Esophagus squamous epithelium (tissue), 5 donors: ENCODE data around the gene TFEB. TPM values are rescaled to one million over a fixed set of nuclear protein-coding genes. Genes with fewer than 3 reads are reported as not detected.

Experiments used
- DNase-seq: peaks from one replicate; lab custom pipeline; 2025; lab: John Stamatoyannopoulos, UW
- H3K27ac ChIP-seq, 4 donors: fragments of 200-600 bp; sonication (generic); one replicate each; pipeline ENCODE4 v1.5.1; 2016 to 2019; ENCODE audit warnings: mild to moderate bottlenecking in 1 of 4
- H3K27me3 ChIP-seq, 4 donors: fragments of 200-600 bp; sonication (generic); 1 replicate in 3 of 4; 2 replicates in 1 of 4; pipeline versions ENCODE4 v1.5.1 to v1.6.0; 2017 to 2021; ENCODE audit warnings: antibody characterized with exemption in 1 of 4
- H3K36me3 ChIP-seq, 3 donors: fragments of 200-600 bp; sonication (generic); one replicate each; pipeline ENCODE4 v1.5.1; 2016 to 2019
- H3K4me1 ChIP-seq, 3 donors: fragments of 200-600 bp; sonication (generic); one replicate each; pipeline ENCODE4 v1.5.1; 2017 to 2019
- H3K4me3 ChIP-seq, 4 donors: fragments of 200-600 bp; sonication (generic); 1 replicate in 3 of 4; 2 replicates in 1 of 4; pipeline ENCODE4 v1.5.1; 2016 to 2019; ENCODE audit warnings: mild to moderate bottlenecking in 2 of 4, moderate library complexity in 1 of 4
- H3K9me3 ChIP-seq, 3 donors: fragments of 200-600 bp; sonication (generic); one replicate each; pipeline ENCODE4 v1.5.1; 2016 to 2019
- POLR2A ChIP-seq, 4 donors: fragments of 450-650 bp; IDR thresholded peaks; one replicate each; pipeline ENCODE4 v1.6.1; 2017; ENCODE audit warnings: antibody characterized with exemption in 4 of 4, mild to moderate bottlenecking in 4 of 4, moderate library complexity in 3 of 4
- WGBS, 2 donors: methylation state at CpG; one replicate each; pipeline ENCODE4 v1.1.5; 2018; 5-methylcytosine and 5-hydroxymethylcytosine counted together
- intact Hi-C: fragments of 100-400 bp; cut with DNase I; formaldehyde crosslinking; loops from one replicate; pipeline ENCODE4 v1.15.0; 2022
- small RNA-seq, 4 donors: library from RNA; depleted of rRNA; stranded (forward); fragments of <200 nt; gene quantifications; one replicate each; pipeline ENCODE3, GENCODE V24; 2016
- total RNA-seq, 4 donors: library from RNA; depleted of rRNA; stranded (reverse); fragments of >200 nt; gene quantifications; one replicate each; pipeline ENCODE4 v1.1.0, GENCODE V29; 2016
- TF ChIP-seq, protein P1 (sequence below), 6 experiments: fragments of 450-650 bp in 4 of 6; fragments of 200-600 bp in 2 of 6; sonication (generic) in 2 of 6; IDR thresholded peaks; one replicate each; pipeline ENCODE4 v1.5.1; 2016 to 2019; ENCODE audit warnings: antibody characterized with exemption in 6 of 6, mild to moderate bottlenecking in 4 of 6, moderate library complexity in 4 of 6
- donor health status: DM: yes; HTN: yes; CAD: no.

TFEB gene
- total RNA-seq, 4 donors from 2014 or later = 7.0 to 17.5 (median 13.4) TPM

- Histone ChIP-seq H3K36me3 (peaks cover 0 to 9% (median 0%) of the 10 kb centered on the region in 3 donors), H3K27me3 (peaks cover 0 to 34% (median 0%) of the 10 kb centered on the region in 4 donors), H3K9me3 (no peaks in the 10 kb centered on the region), H3K4me3 (peak overlapping the region; percentile 54 to 77 (median 65)), H3K27ac (peak overlapping the region; percentile 78 to 92 (median 84)), H3K4me1 (peaks cover 16 to 56% (median 18%) of the 10 kb centered on the region in 3 donors)
- WGBS, 2 donors = 34 to 50% methylated on average over 11 to 13 of the region's 31 CpGs
- peak in 2 of 4 donors; percentile 49 to 69 for TF ChIP-seq POLR2A (IDR thresholded peaks at IDR 0.05)
- TF ChIP-seq, protein P1, sequence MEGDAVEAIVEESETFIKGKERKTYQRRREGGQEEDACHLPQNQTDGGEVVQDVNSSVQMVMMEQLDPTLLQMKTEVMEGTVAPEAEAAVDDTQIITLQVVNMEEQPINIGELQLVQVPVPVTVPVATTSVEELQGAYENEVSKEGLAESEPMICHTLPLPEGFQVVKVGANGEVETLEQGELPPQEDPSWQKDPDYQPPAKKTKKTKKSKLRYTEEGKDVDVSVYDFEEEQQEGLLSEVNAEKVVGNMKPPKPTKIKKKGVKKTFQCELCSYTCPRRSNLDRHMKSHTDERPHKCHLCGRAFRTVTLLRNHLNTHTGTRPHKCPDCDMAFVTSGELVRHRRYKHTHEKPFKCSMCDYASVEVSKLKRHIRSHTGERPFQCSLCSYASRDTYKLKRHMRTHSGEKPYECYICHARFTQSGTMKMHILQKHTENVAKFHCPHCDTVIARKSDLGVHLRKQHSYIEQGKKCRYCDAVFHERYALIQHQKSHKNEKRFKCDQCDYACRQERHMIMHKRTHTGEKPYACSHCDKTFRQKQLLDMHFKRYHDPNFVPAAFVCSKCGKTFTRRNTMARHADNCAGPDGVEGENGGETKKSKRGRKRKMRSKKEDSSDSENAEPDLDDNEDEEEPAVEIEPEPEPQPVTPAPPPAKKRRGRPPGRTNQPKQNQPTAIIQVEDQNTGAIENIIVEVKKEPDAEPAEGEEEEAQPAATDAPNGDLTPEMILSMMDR (IDR thresholded peaks at IDR 0.05) = no peak
- DNase-seq = no peak
- intact Hi-C loops = no loop called here
These were observed 98.6 kb downstream of the TFEB start for GRCh38 chr6:41636833-41637193.

GRCh38 chr6:41635365-41635764, 100.0 kb downstream of the TFEB start:
- 69% methylated on average over 6 of the region's 6 CpGs for WGBS, 2 donors
- peaks cover 0 to 34% (median 0%) of the 10 kb centered on the region in 4 donors for H3K27me3 ChIP-seq
- intact Hi-C loops = no loop called here
- H3K9me3 ChIP-seq = no peaks in the 10 kb centered on the region
- no peak overlapping the region for H3K4me3 ChIP-seq
- peaks cover 16 to 56% (median 18%) of the 10 kb centered on the region in 3 donors for H3K4me1 ChIP-seq
- no peak for DNase-seq
- no peak for TF ChIP-seq POLR2A (IDR thresholded peaks at IDR 0.05)
- TF ChIP-seq, protein P1 (IDR thresholded peaks at IDR 0.05) = no peak
- peaks cover 0 to 8% (median 0%) of the 10 kb centered on the region in 3 donors for H3K36me3 ChIP-seq
- no peak overlapping the region for H3K27ac ChIP-seq

DNA sequence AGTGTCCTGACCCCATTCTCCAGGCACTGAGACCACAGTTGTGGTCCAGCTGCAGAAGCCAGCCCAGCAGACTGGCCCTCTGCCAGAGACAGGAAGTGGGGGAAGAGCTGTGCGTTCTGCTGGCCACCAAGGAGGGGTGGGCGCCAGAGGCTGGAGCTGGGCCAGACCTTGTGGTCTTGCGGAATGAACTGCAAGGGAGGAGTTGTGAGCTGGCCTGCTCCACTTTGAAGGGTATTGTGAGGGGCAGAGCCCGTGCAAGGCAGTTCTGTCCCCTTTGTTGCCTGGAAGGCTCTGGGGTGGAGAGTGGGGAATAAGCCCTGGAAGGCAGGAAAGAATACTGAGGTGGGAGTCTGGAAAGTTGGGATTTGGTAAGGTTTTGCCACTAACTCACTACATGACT, 100.8 kb downstream of the TFEB start:
- intact Hi-C loops = no loop called here
- peaks cover 0 to under 1% (median 0%) of the 10 kb centered on the region in 3 donors for H3K36me3 ChIP-seq

More for the DNA sequence above, 100.8 kb downstream of the TFEB start:
- no peak for DNase-seq
- peaks cover 0 to 31% (median 0%) of the 10 kb centered on the region in 4 donors for H3K27me3 ChIP-seq
- TF ChIP-seq, protein P1 (IDR thresholded peaks at IDR 0.05) = no peak
- TF ChIP-seq POLR2A (IDR thresholded peaks at IDR 0.05) = no peak
- no peak overlapping the region for H3K4me3 ChIP-seq
- 40 to 77% methylated on average over 2 of the region's 4 CpGs for WGBS, 2 donors
- peaks cover 16 to 58% (median 18%) of the 10 kb centered on the region in 3 donors for H3K4me1 ChIP-seq
- H3K9me3 ChIP-seq = no peaks in the 10 kb centered on the region
- no peak overlapping the region for H3K27ac ChIP-seq

Small RNA genes lying within 50 kb of the gene (small RNA-seq; reads per million reads assigned to genes)
- gene AL365205.3 = 0 reads per million in 4 donors

Other genes starting within 250 kb of the TFEB start
- gene FOXP4, start 189.2 kb downstream of the TFEB start, total RNA-seq = 10 to 100 TPM in 1 of 4 donors, 1 to 10 TPM in 3; 2.2 to 10.3 (median 6.8) TPM
- gene MDFI, start 97.1 kb downstream of the TFEB start, total RNA-seq = 100 to 1,000 TPM in 1 of 4 donors, 10 to 100 TPM in 3; 50.5 to 105 (median 81.8) TPM
- under 1 TPM in 1 of 4 donors, not detected in 3; 0.95 TPM for gene PGC, start 11.8 kb upstream of the TFEB start, total RNA-seq
- gene FRS3, start 44.3 kb upstream of the TFEB start, total RNA-seq = 1 to 10 TPM in 2 of 4 donors, under 1 TPM in 2; 0.31 to 5.5 (median 1.5) TPM
- 10 to 100 TPM in 3 of 4 donors, 1 to 10 TPM in 1; 5.1 to 11.4 (median 10.8) TPM for gene PRICKLE4, start 45.2 kb upstream of the TFEB start, total RNA-seq
- 100 to 1,000 TPM; 116 to 182 (median 150) TPM for gene TOMM6, start 52.1 kb upstream of the TFEB start, total RNA-seq
- 1 to 10 TPM; 1.4 to 2.7 (median 1.8) TPM for gene USP49, start 159.8 kb upstream of the TFEB start, total RNA-seq
- 10 to 100 TPM in 3 of 4 donors, 1 to 10 TPM in 1; 6.9 to 18.7 (median 15.0) TPM for gene MED20, start 185.5 kb upstream of the TFEB start, total RNA-seq
- 10 to 100 TPM in 3 of 4 donors, 1 to 10 TPM in 1; 6.3 to 19.4 (median 13.0) TPM for gene BYSL, start 185.9 kb upstream of the TFEB start, total RNA-seq
- 100 to 1,000 TPM in 1 of 4 donors, 10 to 100 TPM in 3; 38.1 to 142 (median 46.5) TPM for gene CCND3, start 206.2 kb upstream of the TFEB start, total RNA-seq